GM12891 (cell line): Measurements from ENCODE around the gene DPYSL3.

Experiments
- PAX5 ChIP-seq: IDR thresholded peaks from 2 replicates; pipeline ENCODE4 v1.6.1; 2011; ENCODE audit warnings: low read length, moderate library complexity, mild to moderate bottlenecking; ENCODE audit not compliant: insufficient read depth, severe bottlenecking
- POLR2A ChIP-seq: IDR thresholded peaks from 2 replicates; pipeline ENCODE4 v1.6.1; 2011; ENCODE audit warnings: low read depth, low read length, control low read depth
- POLR2AphosphoS5 ChIP-seq: IDR thresholded peaks from 2 replicates; pipeline ENCODE4 v1.6.1; 2011; ENCODE audit warnings: low read depth, low read length, control low read depth
- POU2F2 ChIP-seq: IDR thresholded peaks from 2 replicates; pipeline ENCODE4 v1.6.1; 2011; ENCODE audit warnings: low read depth, mild to moderate bottlenecking, control low read depth, low read length, moderate library complexity
- SPI1 ChIP-seq: IDR thresholded peaks from 2 replicates; pipeline ENCODE4 v1.6.1; 2011; ENCODE audit warnings: low read depth, low read length, control low read depth
- TAF1 ChIP-seq: IDR thresholded peaks from 2 replicates; pipeline ENCODE4 v1.6.1; 2011; ENCODE audit warnings: low read depth, low read length, control low read depth

DNA sequence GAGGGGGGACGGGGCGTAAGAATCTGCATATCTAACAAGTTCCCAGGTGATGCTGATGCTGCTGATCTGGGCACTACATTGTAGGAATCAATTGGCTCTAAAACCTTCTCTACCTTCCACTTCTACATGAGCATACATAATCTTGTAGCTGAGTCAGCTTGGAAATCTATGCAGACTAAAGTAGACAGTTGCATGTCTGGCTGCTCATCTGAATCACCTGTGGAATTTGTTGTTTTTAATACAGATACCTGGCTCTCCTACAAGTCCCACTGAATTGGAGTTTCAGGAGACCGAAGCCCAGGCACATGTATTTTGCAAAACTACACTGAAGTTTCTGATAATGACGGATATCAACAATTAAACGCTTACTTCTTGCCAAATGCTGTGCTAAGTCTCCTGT lies 161.4 kb downstream of the DPYSL3 start:
- TF ChIP-seq POLR2A (no peak), PAX5 (no peak), POLR2AphosphoS5 (no peak), POU2F2 (no peak), SPI1 (no peak), TAF1 (no peak)
